Subcutaneous adipose tissue (tissue), 4 donors: Measurements from ENCODE around the gene RPUSD2. TPM values are rescaled to one million over a fixed set of nuclear protein-coding genes. Genes with fewer than 3 reads are reported as not detected.

Experiments
- total RNA-seq, 4 donors: library from RNA; depleted of rRNA; stranded (reverse); fragments of >200 nt; gene quantifications; one replicate each; pipeline ENCODE4 v1.1.0, GENCODE V29; 2016
- TF ChIP-seq, protein P1 (sequence below): fragments of 450-650 bp; IDR thresholded peaks from one replicate; pipeline ENCODE4 v1.5.1; 2016; ENCODE audit warnings: low read depth, mild to moderate bottlenecking, control low read depth, antibody characterized with exemption, moderate library complexity

RPUSD2 gene
- total RNA-seq, 4 donors from 2014 or later = 3.3 to 9.4 (median 5.3) TPM

DNA sequence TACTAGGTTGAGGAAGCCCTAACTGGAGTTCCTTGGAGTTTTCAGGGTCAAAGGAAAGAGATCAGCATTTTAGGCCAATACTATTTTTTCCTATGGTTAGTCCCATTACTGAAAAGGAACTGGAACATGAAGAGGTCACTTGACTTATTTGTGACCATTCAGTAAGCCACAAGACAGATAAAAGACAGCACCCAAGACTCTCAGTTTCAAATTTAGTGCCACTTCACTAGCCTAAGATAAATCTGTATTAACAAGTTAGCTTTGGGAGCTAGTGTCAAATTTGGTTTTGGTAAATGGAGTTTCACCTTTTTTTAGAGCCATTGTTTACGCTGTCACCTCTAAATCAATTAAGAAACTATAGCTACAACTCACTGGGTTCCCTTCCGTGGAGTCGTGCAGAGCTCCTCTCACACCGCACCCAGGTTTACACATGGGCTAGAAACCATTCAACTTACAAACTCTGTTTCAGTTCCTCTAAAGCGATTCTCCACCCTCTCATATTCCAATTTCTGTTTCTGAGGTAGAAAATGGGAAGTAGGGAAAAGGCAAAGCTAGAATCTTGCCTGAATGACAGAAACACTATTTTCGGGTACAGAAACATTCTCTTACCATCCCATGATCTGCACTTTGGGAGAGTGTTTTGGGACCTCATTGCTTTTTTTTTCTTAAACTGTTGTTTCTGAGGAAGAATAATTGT is 18.6 kb upstream of the RPUSD2 start:
- TF ChIP-seq, protein P1, sequence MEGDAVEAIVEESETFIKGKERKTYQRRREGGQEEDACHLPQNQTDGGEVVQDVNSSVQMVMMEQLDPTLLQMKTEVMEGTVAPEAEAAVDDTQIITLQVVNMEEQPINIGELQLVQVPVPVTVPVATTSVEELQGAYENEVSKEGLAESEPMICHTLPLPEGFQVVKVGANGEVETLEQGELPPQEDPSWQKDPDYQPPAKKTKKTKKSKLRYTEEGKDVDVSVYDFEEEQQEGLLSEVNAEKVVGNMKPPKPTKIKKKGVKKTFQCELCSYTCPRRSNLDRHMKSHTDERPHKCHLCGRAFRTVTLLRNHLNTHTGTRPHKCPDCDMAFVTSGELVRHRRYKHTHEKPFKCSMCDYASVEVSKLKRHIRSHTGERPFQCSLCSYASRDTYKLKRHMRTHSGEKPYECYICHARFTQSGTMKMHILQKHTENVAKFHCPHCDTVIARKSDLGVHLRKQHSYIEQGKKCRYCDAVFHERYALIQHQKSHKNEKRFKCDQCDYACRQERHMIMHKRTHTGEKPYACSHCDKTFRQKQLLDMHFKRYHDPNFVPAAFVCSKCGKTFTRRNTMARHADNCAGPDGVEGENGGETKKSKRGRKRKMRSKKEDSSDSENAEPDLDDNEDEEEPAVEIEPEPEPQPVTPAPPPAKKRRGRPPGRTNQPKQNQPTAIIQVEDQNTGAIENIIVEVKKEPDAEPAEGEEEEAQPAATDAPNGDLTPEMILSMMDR = no peak

DNA sequence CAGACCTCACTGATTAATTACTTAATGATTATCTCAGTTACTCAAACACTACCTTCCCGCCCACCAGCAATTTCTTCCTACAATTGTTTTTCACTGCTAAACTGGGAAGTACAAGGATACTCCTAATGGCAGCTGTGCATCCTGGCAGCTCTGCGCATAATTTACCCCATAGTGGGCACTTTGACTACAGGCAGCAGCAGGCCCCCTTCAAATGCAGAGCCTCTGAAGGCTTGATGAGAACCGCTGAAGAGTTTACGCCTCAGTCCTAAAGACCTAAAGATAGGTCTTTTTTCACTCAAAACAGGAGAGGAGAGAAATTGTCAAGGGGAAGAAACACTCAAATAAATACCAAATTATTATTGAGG is 15.0 kb upstream of the RPUSD2 start:
- TF ChIP-seq, protein P1 = no peak

DNA sequence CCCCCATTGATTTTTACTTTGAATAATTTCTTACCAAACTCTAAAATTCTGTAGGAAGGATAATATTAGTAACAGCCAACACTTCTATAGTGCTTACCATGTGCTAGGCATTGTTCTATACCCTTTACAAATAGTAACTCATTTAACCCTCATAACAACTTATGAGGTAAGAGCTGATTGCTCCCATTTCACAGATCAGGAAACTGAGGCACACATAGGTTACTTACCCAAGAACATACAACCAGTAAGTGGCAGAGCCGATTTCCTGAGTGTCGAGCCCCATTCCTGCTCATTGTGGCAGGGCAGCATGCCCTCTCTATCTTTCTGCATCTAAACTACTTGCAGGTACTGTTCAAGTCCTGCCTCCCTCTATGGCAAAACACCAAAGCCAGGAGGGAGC is 13.2 kb upstream of the RPUSD2 start:
- TF ChIP-seq, protein P1 = no peak

DNA sequence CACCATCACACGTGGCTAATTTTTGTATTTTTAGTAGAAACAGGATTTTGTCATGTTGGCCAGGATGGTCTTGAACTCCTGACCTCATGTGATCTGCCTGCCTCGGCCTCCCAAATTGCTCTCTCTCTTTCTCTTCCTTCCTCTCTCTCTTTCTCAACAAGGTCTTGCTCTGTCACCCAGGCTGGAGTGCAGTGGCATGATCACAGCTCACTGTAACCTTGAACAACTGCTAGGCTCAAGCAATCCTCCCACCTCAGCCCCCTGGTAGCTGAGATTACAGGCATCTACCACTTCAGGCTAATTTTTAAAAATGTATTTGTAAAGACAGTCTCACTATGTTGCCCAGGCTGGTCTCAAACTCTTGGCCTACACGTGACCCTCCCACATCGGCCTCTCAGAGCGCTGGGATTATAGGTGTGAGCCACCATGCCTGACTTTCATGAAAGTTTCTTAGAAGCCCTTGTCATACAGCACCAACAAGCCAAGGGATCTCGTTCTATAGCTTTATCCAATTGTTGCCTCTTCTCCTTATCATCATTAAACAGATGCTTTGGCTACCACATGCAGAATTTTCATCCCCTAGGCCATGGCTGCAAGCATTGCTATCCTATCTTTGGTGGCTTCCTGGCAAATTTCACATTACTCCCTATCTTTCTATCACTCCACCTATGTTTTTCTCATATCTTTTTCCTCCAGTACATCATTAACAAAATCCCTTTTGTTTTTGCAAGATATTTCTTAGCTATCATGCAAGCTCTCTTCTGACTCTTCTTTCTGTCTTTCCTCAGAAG is 10.0 kb upstream of the RPUSD2 start:
- TF ChIP-seq, protein P1 = no peak

DNA sequence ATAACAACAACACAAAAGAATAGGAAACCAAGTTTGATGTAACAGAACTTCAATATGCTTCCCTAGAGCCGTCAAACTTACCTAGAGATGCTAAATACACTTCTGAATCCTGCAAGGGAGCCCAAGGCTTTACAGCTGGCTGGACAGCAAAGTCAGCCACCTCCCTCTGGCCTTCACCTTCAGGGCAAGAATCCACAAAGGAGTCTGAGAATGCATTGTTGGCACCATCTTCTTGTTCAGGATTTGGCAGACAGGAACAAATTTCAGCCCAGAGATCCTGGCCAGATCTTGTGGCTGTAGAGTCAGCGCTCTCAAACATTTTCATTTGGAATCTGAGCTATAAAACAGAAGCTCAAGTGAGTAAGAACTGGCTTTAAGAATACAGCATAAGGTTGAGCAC is 6.4 kb upstream of the RPUSD2 start:
- TF ChIP-seq, protein P1 = no peak

DNA sequence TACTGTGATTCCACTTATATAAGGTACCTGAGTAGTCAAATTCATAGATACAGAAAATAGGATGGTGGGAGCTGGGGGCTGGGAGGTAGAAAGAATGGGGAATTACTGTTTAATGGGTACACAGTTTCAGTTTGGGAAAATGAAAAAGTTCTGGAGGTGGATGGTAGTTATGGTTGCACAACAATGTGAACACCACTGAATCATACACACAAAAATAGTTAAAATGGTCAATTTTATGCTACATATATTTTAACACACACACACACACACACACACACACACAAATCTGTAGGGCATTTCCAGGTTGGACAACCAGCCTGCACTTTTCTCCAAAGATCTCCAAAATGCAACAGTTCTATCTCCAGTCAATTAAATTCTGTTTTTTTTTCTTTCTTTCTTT is 5.7 kb upstream of the RPUSD2 start:
- TF ChIP-seq, protein P1 = no peak

DNA sequence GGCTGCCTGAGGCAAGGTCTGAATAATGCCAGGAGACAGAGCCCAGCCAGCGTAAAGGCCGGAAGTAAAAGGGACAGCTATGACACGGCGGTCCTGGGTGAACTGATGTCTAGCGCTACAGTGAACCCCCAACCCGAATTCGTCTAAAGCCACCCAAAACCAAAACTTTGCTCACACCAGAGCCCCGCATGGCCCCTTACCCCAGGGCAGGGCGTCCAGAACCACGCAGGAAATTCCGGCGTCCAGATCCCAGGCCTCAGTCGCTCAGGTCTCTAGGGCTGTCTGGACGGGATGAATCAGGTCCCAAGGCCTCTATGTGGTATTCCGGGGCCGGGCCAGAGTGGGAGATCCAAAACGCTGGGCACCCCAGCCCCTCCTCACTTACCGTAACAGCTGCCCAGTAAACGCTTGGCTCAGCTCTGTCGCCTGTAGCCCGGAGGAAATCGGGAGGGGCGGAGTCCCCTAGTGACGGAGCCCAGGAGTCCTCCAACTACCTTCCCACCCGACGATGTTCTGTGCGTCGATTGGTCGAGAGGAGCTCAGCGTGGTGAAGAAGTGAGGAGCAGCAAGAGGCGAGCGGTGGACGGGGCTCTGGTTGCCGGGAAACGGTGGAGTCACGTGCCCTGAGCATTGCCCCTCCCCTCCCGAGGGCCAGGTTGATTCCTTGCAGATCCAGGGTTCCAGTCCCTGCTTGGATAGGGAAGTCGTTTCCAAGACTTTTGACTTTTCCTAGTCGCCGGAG is 4.3 kb upstream of the RPUSD2 start, which contains the start of gene CCDC32:
Gene CCDC32, minus strand, starts transcription at position 452 of the 742 bp plus-strand sequence. CDS start 2,027 bp downstream, outside the sequence.
- TF ChIP-seq, protein P1 = no peak
